Measurements from ENCODE around the gene PLEKHM2. TPM values are rescaled to one million over a fixed set of nuclear protein-coding genes. Genes with fewer than 3 reads are reported as not detected.
"Not testable (repeated sequence)": the region's sequence is repeated elsewhere in the genome, so short reads cannot be mapped to it uniquely, and the experiment has no call there.

The PLEKHM2 gene
- total and polyA plus RNA-seq, 5 donors from 2014 or later: 3.2 to 71.8 (median 4.2) TPM

DNA sequence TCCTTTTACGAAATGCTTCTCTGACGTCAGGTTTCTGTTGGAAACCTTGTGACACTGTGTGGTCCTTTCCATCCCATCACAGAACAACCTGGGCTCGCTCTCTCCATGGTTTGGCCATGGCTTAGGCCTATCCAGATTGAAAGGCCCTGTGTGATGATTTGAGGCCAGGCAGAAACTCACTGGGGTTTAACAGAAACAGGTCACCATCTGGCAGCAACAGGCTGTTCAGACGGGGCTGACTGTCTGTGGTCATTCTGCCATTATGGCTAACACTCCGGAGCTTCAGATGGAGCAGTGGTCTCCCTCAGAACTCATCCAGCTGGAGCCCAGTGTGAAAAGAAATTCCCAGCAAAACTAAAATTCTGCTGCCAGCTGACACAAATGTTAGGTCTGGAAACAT is 9.3 kb downstream of the PLEKHM2 start:
- no peaks in the 10 kb centered on the region for H3K9me3 ChIP-seq (ENCODE audit: control insufficient read depth in 2 of 2, low read length in 2 of 2)
- H3K9me3 Mint-ChIP-seq: peaks cover 0 to 2% (median 0%) of the 10 kb centered on the region in 7 donors
- ATAC-seq (ENCODE audit: low read depth in 2 of 2) (no peak), DNase-seq (no peak)
- no peak overlapping the region for H3K4me3 ChIP-seq (ENCODE audit: low read depth, low read length)
- H3K36me3 Mint-ChIP-seq: peaks cover 7% of the 10 kb centered on the region
- no peak overlapping the region for H3K4me3 Mint-ChIP-seq
- H3K4me1 ChIP-seq (ENCODE audit: control insufficient read depth, insufficient read depth, low read length, poor library complexity, severe bottlenecking): peaks cover 18% of the 10 kb centered on the region
- H3K4me1 Mint-ChIP-seq: peaks cover 6 to 61% (median 24%) of the 10 kb centered on the region in 4 donors
- H3K27me3 ChIP-seq (ENCODE audit: control insufficient read depth, insufficient read depth, low read length): no peaks in the 10 kb centered on the region
- H3K27ac ChIP-seq (ENCODE audit: insufficient read depth, low read length, poor library complexity, severe bottlenecking): no peak overlapping the region
- H3K27me3 Mint-ChIP-seq: no peaks in the 10 kb centered on the region
- peak overlapping the region in 1 of 3 donors; percentile 78 for H3K27ac Mint-ChIP-seq
- H3K36me3 ChIP-seq (ENCODE audit: control insufficient read depth, insufficient read depth, low read length): peaks cover 4% of the 10 kb centered on the region

DNA sequence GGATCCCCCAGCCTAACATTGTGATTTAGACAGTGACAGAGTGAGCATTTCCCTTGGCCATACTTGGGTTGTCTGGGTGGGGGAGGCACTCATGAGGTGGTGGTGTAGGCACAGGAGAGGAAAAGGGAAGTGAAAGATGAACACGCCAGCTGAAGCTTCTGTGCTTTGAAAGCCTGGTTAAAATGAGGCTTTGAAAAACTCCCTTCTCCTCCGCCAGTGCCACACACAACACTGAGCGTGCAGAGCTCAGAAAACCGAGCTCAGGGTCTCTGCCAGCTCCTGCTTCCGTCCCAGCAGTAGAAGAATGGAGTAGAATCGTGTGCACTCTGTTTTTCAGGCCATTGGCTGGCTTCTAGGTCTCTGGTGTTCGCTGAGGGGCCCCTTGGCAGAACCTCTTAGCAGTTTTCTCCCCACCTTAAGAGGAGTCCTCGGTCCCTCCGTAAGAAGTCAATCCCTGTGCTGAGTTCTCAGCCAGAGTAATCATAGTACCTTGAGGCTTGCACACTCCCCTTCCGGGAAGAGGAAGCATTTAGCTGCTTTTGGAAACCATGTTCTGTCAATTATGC is 12.9 kb downstream of the PLEKHM2 start:
- Histone ChIP-seq H3K4me3 (ENCODE audit: low read depth, low read length) (peak overlapping the region; percentile 78), H3K36me3 (ENCODE audit: control insufficient read depth, insufficient read depth, low read length) (no peaks in the 10 kb centered on the region), H3K4me1 (ENCODE audit: control insufficient read depth, insufficient read depth, low read length, poor library complexity, severe bottlenecking) (peaks cover 18% of the 10 kb centered on the region), H3K27me3 (ENCODE audit: control insufficient read depth, insufficient read depth, low read length) (no peaks in the 10 kb centered on the region), H3K27ac (ENCODE audit: insufficient read depth, low read length, poor library complexity, severe bottlenecking) (peak overlapping the region; percentile 73), H3K9me3 (ENCODE audit: control insufficient read depth in 2 of 2, low read length in 2 of 2) (no peaks in the 10 kb centered on the region)
- Mint-ChIP-seq H3K4me1 (peaks cover 0 to 52% (median 18%) of the 10 kb centered on the region in 4 donors), H3K27ac (peak overlapping the region; percentile 95 to 98 (median 97)), H3K9me3 (peaks cover 0 to 2% (median 0%) of the 10 kb centered on the region in 7 donors), H3K27me3 (no peaks in the 10 kb centered on the region), H3K36me3 (peaks cover 7% of the 10 kb centered on the region), H3K4me3 (peak overlapping the region; percentile 1 to 94 (median 86))
- peak in 2 of 3 donors; percentile 21 to 73 for DNase-seq
- peak; percentile 77 to 81 for ATAC-seq (ENCODE audit: low read depth in 2 of 2)

DNA sequence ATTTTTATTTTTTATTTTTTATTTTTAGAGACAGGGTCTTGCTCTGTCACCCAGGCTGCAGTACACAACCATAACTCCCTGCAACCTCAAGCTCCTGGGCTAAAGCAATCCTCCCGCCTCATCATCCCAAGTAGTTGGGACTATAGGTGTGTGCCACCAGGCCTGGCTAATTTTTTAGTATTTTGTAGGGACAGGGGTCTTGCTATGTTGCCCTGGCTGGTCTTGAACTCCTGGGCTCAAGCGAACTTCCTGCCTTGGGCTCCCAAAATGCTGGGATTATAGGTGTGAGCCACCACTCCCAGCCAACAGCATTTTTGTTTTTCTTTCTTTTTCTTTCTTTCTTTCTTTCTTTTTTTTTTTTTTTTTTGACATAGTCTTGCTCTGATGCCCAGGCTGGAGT is 14.1 kb downstream of the PLEKHM2 start:
- no peaks in the 10 kb centered on the region for H3K36me3 ChIP-seq (ENCODE audit: control insufficient read depth, insufficient read depth, low read length)
- DNase-seq (no peak), ATAC-seq (ENCODE audit: low read depth in 2 of 2) (no peak)
- peaks cover 7% of the 10 kb centered on the region for H3K36me3 Mint-ChIP-seq
- peaks cover 0 to 2% (median 0%) of the 10 kb centered on the region in 7 donors for H3K9me3 Mint-ChIP-seq
- no peaks in the 10 kb centered on the region for H3K9me3 ChIP-seq (ENCODE audit: control insufficient read depth in 2 of 2, low read length in 2 of 2)
- peaks cover under 1 to 51% (median 19%) of the 10 kb centered on the region in 4 donors for H3K4me1 Mint-ChIP-seq
- H3K27ac ChIP-seq (ENCODE audit: insufficient read depth, low read length, poor library complexity, severe bottlenecking): peak overlapping the region; percentile 23
- no peaks in the 10 kb centered on the region for H3K27me3 Mint-ChIP-seq
- H3K27me3 ChIP-seq (ENCODE audit: control insufficient read depth, insufficient read depth, low read length): no peaks in the 10 kb centered on the region
- no peak overlapping the region for H3K4me3 ChIP-seq (ENCODE audit: low read depth, low read length)
- H3K4me1 ChIP-seq (ENCODE audit: control insufficient read depth, insufficient read depth, low read length, poor library complexity, severe bottlenecking): peaks cover 18% of the 10 kb centered on the region
- H3K27ac Mint-ChIP-seq: peak overlapping the region in 1 of 3 donors; percentile 20
- H3K4me3 Mint-ChIP-seq: no peak overlapping the region

DNA sequence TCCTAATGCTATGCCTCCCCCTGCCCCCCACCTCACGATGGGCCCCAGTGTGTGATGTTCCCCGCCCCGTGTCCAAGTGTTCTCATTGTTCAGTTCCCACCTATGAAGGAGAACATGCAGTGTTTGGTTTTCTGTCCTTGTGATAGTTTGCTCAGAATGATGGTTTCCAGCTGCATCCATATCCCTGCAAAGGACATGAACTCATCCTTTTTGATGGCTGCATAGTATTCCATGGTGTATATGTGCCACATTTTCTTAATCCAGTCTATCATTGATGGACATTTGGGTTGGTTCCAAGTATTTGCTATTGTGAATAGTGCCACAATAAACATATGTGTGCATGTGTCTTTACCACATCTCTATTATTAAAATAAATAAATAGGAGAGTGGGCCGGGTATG is 15.2 kb downstream of the PLEKHM2 start:
- H3K4me3 Mint-ChIP-seq; H3K9me3 ChIP-seq (ENCODE audit: control insufficient read depth in 2 of 2, low read length in 2 of 2); H3K9me3 Mint-ChIP-seq; H3K27me3 Mint-ChIP-seq; H3K36me3 ChIP-seq (ENCODE audit: control insufficient read depth, insufficient read depth, low read length); H3K27ac Mint-ChIP-seq; ATAC-seq (ENCODE audit: low read depth in 2 of 2); H3K27me3 ChIP-seq (ENCODE audit: control insufficient read depth, insufficient read depth, low read length); DNase-seq; H3K4me3 ChIP-seq (ENCODE audit: low read depth, low read length); H3K27ac ChIP-seq (ENCODE audit: insufficient read depth, low read length, poor library complexity, severe bottlenecking): not testable (repeated sequence)
- peaks cover 18% of the 10 kb centered on the region for H3K4me1 ChIP-seq (ENCODE audit: control insufficient read depth, insufficient read depth, low read length, poor library complexity, severe bottlenecking)
- Mint-ChIP-seq H3K36me3 (peaks cover 12% of the 10 kb centered on the region), H3K4me1 (peaks cover 5 to 55% (median 24%) of the 10 kb centered on the region in 4 donors)

DNA sequence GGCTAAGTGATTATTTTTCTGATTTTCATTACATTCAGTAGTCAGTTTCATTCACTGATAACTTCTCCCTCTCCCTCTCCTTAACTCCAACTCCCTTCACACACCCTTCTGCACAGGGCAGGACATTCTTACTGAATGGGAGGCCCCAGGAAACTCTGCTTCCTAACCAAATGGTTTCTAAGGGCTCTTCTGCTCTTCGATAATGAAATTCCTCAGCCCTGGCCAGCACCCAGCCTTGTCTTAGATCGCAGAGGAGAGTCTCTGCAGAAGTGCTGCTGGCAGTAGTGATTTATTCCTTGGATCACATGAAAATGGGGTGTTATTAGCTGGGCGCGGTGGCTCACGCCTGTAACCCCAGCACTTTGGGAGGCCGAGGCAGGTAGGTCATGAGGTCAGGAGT is 16.4 kb downstream of the PLEKHM2 start:
- no peak overlapping the region for H3K4me3 Mint-ChIP-seq
- peaks cover 5 to 56% (median 24%) of the 10 kb centered on the region in 4 donors for H3K4me1 Mint-ChIP-seq
- H3K9me3 Mint-ChIP-seq: peaks cover 0 to 2% (median 0%) of the 10 kb centered on the region in 7 donors
- H3K36me3 ChIP-seq (ENCODE audit: control insufficient read depth, insufficient read depth, low read length): peaks cover under 1% of the 10 kb centered on the region
- DNase-seq (no peak), ATAC-seq (ENCODE audit: low read depth in 2 of 2) (no peak)
- H3K27ac Mint-ChIP-seq: no peak overlapping the region
- no peaks in the 10 kb centered on the region for H3K27me3 Mint-ChIP-seq
- no peak overlapping the region for H3K4me3 ChIP-seq (ENCODE audit: low read depth, low read length)
- H3K36me3 Mint-ChIP-seq: peaks cover 14% of the 10 kb centered on the region
- H3K9me3 ChIP-seq (ENCODE audit: control insufficient read depth in 2 of 2, low read length in 2 of 2): no peaks in the 10 kb centered on the region
- H3K27me3 ChIP-seq (ENCODE audit: control insufficient read depth, insufficient read depth, low read length): no peaks in the 10 kb centered on the region
- H3K27ac ChIP-seq (ENCODE audit: insufficient read depth, low read length, poor library complexity, severe bottlenecking): no peak overlapping the region
- peaks cover 18% of the 10 kb centered on the region for H3K4me1 ChIP-seq (ENCODE audit: control insufficient read depth, insufficient read depth, low read length, poor library complexity, severe bottlenecking)

DNA sequence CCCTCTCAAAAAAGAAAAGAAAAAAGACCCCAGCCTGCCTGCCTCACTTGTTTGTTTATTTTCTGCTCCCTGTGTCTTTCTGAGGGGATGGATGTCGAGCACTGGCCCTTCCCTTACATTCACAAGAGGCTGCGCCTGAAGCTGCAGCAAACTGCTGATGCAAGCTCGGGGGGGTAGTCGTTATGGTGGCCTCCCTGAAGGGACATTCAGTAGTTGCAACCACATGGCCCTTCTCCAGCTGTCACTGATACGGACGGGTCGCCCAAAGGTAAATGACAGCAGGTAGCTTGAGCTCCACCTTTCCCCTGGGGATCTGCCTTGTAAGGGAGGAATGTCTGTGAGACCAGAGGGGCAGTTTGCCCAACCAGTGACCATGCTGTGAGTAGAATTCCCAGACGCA is 17.7 kb downstream of the PLEKHM2 start:
- Mint-ChIP-seq H3K9me3 (peaks cover 0 to 2% (median 0%) of the 10 kb centered on the region in 7 donors), H3K27me3 (no peaks in the 10 kb centered on the region), H3K4me3 (no peak overlapping the region), H3K36me3 (peaks cover 15% of the 10 kb centered on the region), H3K27ac (no peak overlapping the region), H3K4me1 (peaks cover 5 to 57% (median 21%) of the 10 kb centered on the region in 4 donors)
- Histone ChIP-seq H3K4me3 (ENCODE audit: low read depth, low read length) (no peak overlapping the region), H3K27me3 (ENCODE audit: control insufficient read depth, insufficient read depth, low read length) (no peaks in the 10 kb centered on the region), H3K27ac (ENCODE audit: insufficient read depth, low read length, poor library complexity, severe bottlenecking) (no peak overlapping the region), H3K9me3 (ENCODE audit: control insufficient read depth in 2 of 2, low read length in 2 of 2) (no peaks in the 10 kb centered on the region), H3K4me1 (ENCODE audit: control insufficient read depth, insufficient read depth, low read length, poor library complexity, severe bottlenecking) (peaks cover 13% of the 10 kb centered on the region), H3K36me3 (ENCODE audit: control insufficient read depth, insufficient read depth, low read length) (peaks cover 3% of the 10 kb centered on the region)
- ATAC-seq (ENCODE audit: low read depth in 2 of 2) (no peak), DNase-seq (no peak)

DNA sequence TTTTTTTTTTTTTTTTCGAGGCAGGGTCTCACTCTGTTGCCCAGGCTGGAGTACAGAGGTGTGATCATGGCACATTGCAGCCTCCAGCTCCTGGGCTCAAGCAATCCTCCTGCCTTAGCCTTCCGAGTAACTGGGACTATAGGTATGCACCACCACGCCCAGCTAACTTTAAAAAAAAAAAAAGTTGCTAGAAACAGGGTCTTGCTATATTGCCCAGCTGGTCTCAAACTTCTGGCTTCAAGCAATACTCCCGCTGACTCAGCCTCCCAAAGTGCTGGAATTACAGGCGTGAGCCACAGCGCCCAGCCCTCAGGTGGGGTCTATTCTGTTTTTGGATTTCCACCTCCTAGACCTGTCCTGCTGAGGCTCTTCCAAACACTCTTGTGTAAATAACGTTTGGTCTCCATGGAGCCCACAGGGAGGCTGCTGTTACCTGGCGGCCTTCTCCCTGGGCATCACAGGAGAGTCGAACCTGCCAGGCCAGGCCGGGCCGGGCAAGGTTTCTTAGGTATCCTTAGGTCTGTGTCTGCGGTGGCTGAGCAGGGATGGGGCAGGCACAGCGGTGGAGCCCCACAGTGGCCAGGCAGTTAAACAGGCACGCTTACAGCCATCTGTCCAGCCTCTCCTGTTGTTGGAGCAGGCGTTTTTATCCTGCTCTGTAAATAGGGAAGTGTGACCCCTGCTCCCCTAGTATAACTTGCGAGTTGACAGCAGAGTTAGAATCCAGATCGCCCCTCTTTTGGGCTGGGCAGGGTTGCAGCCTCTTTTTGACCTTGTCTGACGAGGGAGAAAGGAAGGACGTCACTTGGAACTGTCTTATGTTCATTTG is 18.8 kb downstream of the PLEKHM2 start:
- Mint-ChIP-seq H3K4me1 (peaks cover 5 to 47% (median 11%) of the 10 kb centered on the region in 4 donors), H3K4me3 (no peak overlapping the region), H3K27ac (peak overlapping the region in 1 of 3 donors; percentile 35), H3K27me3 (no peaks in the 10 kb centered on the region), H3K36me3 (peaks cover 12% of the 10 kb centered on the region), H3K9me3 (no peaks in the 10 kb centered on the region)
- no peaks in the 10 kb centered on the region for H3K9me3 ChIP-seq (ENCODE audit: control insufficient read depth in 2 of 2, low read length in 2 of 2)
- H3K36me3 ChIP-seq (ENCODE audit: control insufficient read depth, insufficient read depth, low read length): peaks cover 3% of the 10 kb centered on the region
- H3K4me1 ChIP-seq (ENCODE audit: control insufficient read depth, insufficient read depth, low read length, poor library complexity, severe bottlenecking): peaks cover 1% of the 10 kb centered on the region
- no peaks in the 10 kb centered on the region for H3K27me3 ChIP-seq (ENCODE audit: control insufficient read depth, insufficient read depth, low read length)
- no peak overlapping the region for H3K27ac ChIP-seq (ENCODE audit: insufficient read depth, low read length, poor library complexity, severe bottlenecking)
- ATAC-seq (ENCODE audit: low read depth in 2 of 2): no peak
- H3K4me3 ChIP-seq (ENCODE audit: low read depth, low read length): no peak overlapping the region
- no peak for DNase-seq

Data from CD4-positive, CD25-positive, alpha-beta regulatory T cell (primary cell).